Right lobe of liver (tissue), 4 donors: Measurements from ENCODE around the gene SCNN1G.

Experiments used
- POLR2A ChIP-seq: fragments of 450-650 bp; IDR thresholded peaks from one replicate; pipeline ENCODE4 v1.6.1; 2017; ENCODE audit warnings: antibody characterized with exemption, mild to moderate bottlenecking
- TF ChIP-seq, protein P1 (sequence below), 4 donors: fragments of 200-600 bp in 3 of 4; fragments of 450-650 bp in 1 of 4; IDR thresholded peaks; one replicate each; pipeline versions ENCODE4 v1.5.1 to v1.8.0; 2016 to 2022; ENCODE audit warnings: antibody characterized with exemption in 4 of 4, mild to moderate bottlenecking in 2 of 4
- donor health status: DM: no; HTN: no; CAD: no.
- donor health status: DM: no; HTN: no; CAD: no.
- donor health status: DM: no; HTN: yes; CAD: no.

DNA sequence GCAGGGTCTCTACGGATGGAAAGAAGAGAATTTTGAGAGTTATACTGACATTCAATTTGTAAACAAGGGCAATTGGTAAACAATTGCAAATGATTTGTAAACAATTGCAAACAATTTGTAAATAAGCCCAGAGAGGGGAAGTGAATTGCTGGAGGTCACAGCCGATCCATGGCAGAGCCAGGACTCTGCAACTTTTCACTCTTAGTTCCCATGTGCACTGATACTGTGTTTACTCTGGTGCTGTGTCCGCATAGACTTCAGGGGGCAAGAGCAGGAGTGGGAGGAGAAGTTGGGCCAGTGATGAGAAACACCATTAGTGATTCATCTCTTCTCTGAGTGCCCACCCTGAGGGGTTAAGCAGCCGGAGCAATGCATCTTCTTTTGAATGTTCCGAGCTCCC lies 14.0 kb downstream of the SCNN1G start:
- TF ChIP-seq, protein P1, sequence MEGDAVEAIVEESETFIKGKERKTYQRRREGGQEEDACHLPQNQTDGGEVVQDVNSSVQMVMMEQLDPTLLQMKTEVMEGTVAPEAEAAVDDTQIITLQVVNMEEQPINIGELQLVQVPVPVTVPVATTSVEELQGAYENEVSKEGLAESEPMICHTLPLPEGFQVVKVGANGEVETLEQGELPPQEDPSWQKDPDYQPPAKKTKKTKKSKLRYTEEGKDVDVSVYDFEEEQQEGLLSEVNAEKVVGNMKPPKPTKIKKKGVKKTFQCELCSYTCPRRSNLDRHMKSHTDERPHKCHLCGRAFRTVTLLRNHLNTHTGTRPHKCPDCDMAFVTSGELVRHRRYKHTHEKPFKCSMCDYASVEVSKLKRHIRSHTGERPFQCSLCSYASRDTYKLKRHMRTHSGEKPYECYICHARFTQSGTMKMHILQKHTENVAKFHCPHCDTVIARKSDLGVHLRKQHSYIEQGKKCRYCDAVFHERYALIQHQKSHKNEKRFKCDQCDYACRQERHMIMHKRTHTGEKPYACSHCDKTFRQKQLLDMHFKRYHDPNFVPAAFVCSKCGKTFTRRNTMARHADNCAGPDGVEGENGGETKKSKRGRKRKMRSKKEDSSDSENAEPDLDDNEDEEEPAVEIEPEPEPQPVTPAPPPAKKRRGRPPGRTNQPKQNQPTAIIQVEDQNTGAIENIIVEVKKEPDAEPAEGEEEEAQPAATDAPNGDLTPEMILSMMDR (IDR thresholded peaks at IDR 0.05), result no peak
- no peak for TF ChIP-seq POLR2A
